ENCODE data around the gene RIMBP2.

RIMBP2 gene

GRCh38 chr12:130636370-130636769 lies 79.7 kb downstream of the RIMBP2 start (continued):
- TF ChIP-seq PRDM6 (tag by site-specific recombination; IDR thresholded peaks at IDR 0.05) (no peak), ZXDB (tag by site-specific recombination; IDR thresholded peaks at IDR 0.05) (no peak), ZNF426 (tag by site-specific recombination; IDR thresholded peaks at IDR 0.05) (no peak), ZNF274 (IDR thresholded peaks at IDR 0.05; ENCODE audit: low read length) (no peak), ZNF274 (tag by site-specific recombination; IDR thresholded peaks at IDR 0.05; ENCODE audit: borderline replicate concordance) (no peak), ZNF302 (tag by site-specific recombination; IDR thresholded peaks at IDR 0.05; ENCODE audit: low read depth) (no peak)

- TF ChIP-seq ZNF596 (tag by site-specific recombination; IDR thresholded peaks at IDR 0.05) (no peak), ZNF18 (tag by site-specific recombination; IDR thresholded peaks at IDR 0.05) (no peak), ZNF133 (tag by site-specific recombination; IDR thresholded peaks at IDR 0.05) (no peak), ZNF558 (tag by site-specific recombination; IDR thresholded peaks at IDR 0.05) (no peak), ZNF202 (tag by site-specific recombination; IDR thresholded peaks at IDR 0.05; ENCODE audit: borderline replicate concordance) (no peak), ZNF513 (tag by site-specific recombination; IDR thresholded peaks at IDR 0.05) (no peak), ZFHX2 (tag by site-specific recombination; conservative IDR thresholded peaks at IDR 0.05) (no peak), ZNF404 (tag by site-specific recombination; IDR thresholded peaks at IDR 0.05) (no peak), KLF16 (tag by site-specific recombination; IDR thresholded peaks at IDR 0.05) (no peak), ZEB2 (tag by site-specific recombination; IDR thresholded peaks at IDR 0.05) (no peak), RBAK (tag by site-specific recombination; IDR thresholded peaks at IDR 0.05) (no peak), SP2 (tag by site-specific recombination; IDR thresholded peaks at IDR 0.05) (no peak), ZNF514 (tag by site-specific recombination; IDR thresholded peaks at IDR 0.05) (no peak), ZNF501 (tag by site-specific recombination; IDR thresholded peaks at IDR 0.05) (no peak), HOXA7 (CRISPR knock-in tag; IDR thresholded peaks at IDR 0.05; ENCODE audit: borderline replicate concordance) (no peak)
- TF ChIP-seq, protein P1, sequence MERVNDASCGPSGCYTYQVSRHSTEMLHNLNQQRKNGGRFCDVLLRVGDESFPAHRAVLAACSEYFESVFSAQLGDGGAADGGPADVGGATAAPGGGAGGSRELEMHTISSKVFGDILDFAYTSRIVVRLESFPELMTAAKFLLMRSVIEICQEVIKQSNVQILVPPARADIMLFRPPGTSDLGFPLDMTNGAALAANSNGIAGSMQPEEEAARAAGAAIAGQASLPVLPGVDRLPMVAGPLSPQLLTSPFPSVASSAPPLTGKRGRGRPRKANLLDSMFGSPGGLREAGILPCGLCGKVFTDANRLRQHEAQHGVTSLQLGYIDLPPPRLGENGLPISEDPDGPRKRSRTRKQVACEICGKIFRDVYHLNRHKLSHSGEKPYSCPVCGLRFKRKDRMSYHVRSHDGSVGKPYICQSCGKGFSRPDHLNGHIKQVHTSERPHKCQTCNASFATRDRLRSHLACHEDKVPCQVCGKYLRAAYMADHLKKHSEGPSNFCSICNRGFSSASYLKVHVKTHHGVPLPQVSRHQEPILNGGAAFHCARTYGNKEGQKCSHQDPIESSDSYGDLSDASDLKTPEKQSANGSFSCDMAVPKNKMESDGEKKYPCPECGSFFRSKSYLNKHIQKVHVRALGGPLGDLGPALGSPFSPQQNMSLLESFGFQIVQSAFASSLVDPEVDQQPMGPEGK (tag by site-specific recombination; IDR thresholded peaks at IDR 0.05): no peak
- TF ChIP-seq, protein P2, sequence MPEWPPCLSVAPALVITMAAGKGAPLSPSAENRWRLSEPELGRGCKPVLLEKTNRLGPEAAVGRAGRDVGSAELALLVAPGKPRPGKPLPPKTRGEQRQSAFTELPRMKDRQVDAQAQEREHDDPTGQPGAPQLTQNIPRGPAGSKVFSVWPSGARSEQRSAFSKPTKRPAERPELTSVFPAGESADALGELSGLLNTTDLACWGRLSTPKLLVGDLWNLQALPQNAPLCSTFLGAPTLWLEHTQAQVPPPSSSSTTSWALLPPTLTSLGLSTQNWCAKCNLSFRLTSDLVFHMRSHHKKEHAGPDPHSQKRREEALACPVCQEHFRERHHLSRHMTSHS (tag by site-specific recombination; IDR thresholded peaks at IDR 0.05): no peak
- ChIA-PET POLR2A (no interaction called here), CTCF (interaction anchor here (0.6 kb wide), 1 partner anchor 142 kb away, joined by 3 read pairs; no protein-coding TSS in a partner anchor)
- no peaks in the 10 kb centered on the region for H3K4me1 ChIP-seq (ENCODE audit: control insufficient read depth, insufficient read depth, low read length)
- no peak overlapping the region for H3K4me3 ChIP-seq (ENCODE audit: low read depth, low read length)
- H3K36me3 ChIP-seq (ENCODE audit: control insufficient read depth in 2 of 2, insufficient read depth in 1 of 2, low read length in 2 of 2): no peaks in the 10 kb centered on the region
- H3K27ac ChIP-seq (ENCODE audit: extremely low read depth, low read depth, low read length): no peak overlapping the region
- H3K9me3 ChIP-seq (ENCODE audit: control insufficient read depth, insufficient read depth, low read depth, low read length): no peaks in the 10 kb centered on the region
Observed at GRCh38 chr12:130634866-130635265, 81.2 kb downstream of the RIMBP2 start.

Measured in HEK293 (cell line).